ENCODE results near the gene KBTBD4. TPM values are rescaled to one million over a fixed set of nuclear protein-coding genes. Genes with fewer than 3 reads are reported as not detected.

The KBTBD4 gene
- total and polyA plus RNA-seq, 2 donors (not counting 1 experiment from before 2014, with no cell fraction given) = 19.9 to 20.0 TPM

DNA sequence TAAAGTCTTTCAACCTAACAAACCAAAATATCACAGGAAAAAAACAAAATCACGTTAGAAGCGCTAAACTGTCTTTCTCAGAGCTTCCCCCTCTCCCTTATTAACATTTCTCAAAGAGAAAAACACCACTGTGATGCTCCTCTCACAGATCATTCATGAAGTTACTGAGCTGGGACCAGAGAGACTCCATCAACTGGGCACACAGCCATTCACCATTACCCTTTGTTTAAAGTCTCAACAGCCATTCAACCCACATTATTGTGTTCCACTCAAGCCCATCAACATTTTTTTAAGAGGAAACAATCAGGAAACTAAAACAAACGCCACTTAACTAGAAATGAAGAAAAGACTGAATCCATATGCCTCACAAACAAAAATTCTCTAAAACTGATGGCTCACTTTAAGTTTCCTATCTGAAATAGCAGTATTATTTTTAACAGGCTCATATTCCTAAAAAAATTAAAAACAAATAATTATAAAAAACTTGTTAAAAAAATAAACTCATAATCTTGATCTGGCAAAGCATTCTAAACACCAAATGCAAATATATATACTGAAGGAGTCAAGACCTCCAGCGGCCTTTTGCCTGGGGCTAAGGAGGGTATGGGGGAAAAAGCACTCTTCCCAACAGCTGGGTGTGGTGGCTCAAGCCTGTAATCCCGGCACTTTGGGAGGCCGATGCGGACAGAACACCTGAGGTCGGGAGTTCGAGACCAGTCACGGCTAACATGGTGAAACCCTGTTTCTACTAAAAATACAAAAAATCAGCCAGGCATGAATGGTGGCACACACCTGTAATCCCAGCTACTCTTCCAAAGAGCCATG, 39.8 kb downstream of the KBTBD4 start:
- DNase-seq (ENCODE audit: low read depth in 2 of 2) = peak; percentile 25 to 49
- Histone ChIP-seq H3K4me3 (replicated peaks in 1 of 4; ENCODE audit: control extremely low read depth in 1 of 4, insufficient read depth in 1 of 4, low read depth in 3 of 4, low read length in 4 of 4) (no peak overlapping the region), H3K9ac (ENCODE audit: insufficient read depth, low read length) (no peak overlapping the region)

GRCh38 chr11:47536915-47537314, 41.9 kb downstream of the KBTBD4 start:
- no peaks in the 10 kb centered on the region for H3K9me3 ChIP-seq (ENCODE audit: control insufficient read depth, insufficient read depth, low read depth, low read length)
- peaks cover 24% of the 10 kb centered on the region for H3K4me1 ChIP-seq (ENCODE audit: control insufficient read depth, extremely low read depth, insufficient read depth, low read length)
- no peaks in the 10 kb centered on the region for H3K36me3 ChIP-seq (ENCODE audit: control insufficient read depth, insufficient read depth, low read length)
- no peak overlapping the region for H2AFZ ChIP-seq (ENCODE audit: low read length)
- no peak overlapping the region for H3K27ac ChIP-seq (ENCODE audit: insufficient read depth, low read length)
- H3K79me2 ChIP-seq (ENCODE audit: control insufficient read depth, insufficient read depth, low read length) = peaks cover 87% of the 10 kb centered on the region
- H3K9ac ChIP-seq (ENCODE audit: insufficient read depth, low read length) = no peak overlapping the region
- no peak for TF ChIP-seq CTCF (conservative IDR thresholded peaks at IDR 0.05 in 1 of 2, IDR thresholded peaks at IDR 0.05 in 1 of 2; ENCODE audit: low read depth in 1 of 2, low read length in 2 of 2)
- H3K4me2 ChIP-seq (ENCODE audit: extremely low read depth, insufficient read depth, low read length) = no peak overlapping the region
- peaks cover 5% of the 10 kb centered on the region for H4K20me1 ChIP-seq (ENCODE audit: control insufficient read depth, extremely low read depth, insufficient read depth, low read length)
- no peak overlapping the region for H3K4me3 ChIP-seq (replicated peaks in 1 of 4; ENCODE audit: control extremely low read depth in 1 of 4, insufficient read depth in 1 of 4, low read depth in 3 of 4, low read length in 4 of 4)
- DNase-seq (ENCODE audit: low read depth in 2 of 2) = no peak
- no peaks in the 10 kb centered on the region for H3K27me3 ChIP-seq (ENCODE audit: control insufficient read depth, insufficient read depth, low read length)

More for the DNA sequence above, 39.8 kb downstream of the KBTBD4 start:
- H3K27me3 ChIP-seq (ENCODE audit: control insufficient read depth, insufficient read depth, low read length) = no peaks in the 10 kb centered on the region
- peaks cover 5% of the 10 kb centered on the region for H4K20me1 ChIP-seq (ENCODE audit: control insufficient read depth, extremely low read depth, insufficient read depth, low read length)
- H3K9me3 ChIP-seq (ENCODE audit: control insufficient read depth, insufficient read depth, low read depth, low read length) = no peaks in the 10 kb centered on the region
- peaks cover 90% of the 10 kb centered on the region for H3K79me2 ChIP-seq (ENCODE audit: control insufficient read depth, insufficient read depth, low read length)
- H3K36me3 ChIP-seq (ENCODE audit: control insufficient read depth, insufficient read depth, low read length) = no peaks in the 10 kb centered on the region
- no peak for TF ChIP-seq CTCF (conservative IDR thresholded peaks at IDR 0.05 in 1 of 2, IDR thresholded peaks at IDR 0.05 in 1 of 2; ENCODE audit: low read depth in 1 of 2, low read length in 2 of 2)
- no peak for TF ChIP-seq EZH2 (IDR thresholded peaks at IDR 0.05; ENCODE audit: low read length, missing control alignments)
- H3K27ac ChIP-seq (ENCODE audit: insufficient read depth, low read length) = no peak overlapping the region
- no peak overlapping the region for H3K4me2 ChIP-seq (ENCODE audit: extremely low read depth, insufficient read depth, low read length)
- H3K4me1 ChIP-seq (ENCODE audit: control insufficient read depth, extremely low read depth, insufficient read depth, low read length) = peaks cover 14% of the 10 kb centered on the region
- H2AFZ ChIP-seq (ENCODE audit: low read length) = no peak overlapping the region

DNA sequence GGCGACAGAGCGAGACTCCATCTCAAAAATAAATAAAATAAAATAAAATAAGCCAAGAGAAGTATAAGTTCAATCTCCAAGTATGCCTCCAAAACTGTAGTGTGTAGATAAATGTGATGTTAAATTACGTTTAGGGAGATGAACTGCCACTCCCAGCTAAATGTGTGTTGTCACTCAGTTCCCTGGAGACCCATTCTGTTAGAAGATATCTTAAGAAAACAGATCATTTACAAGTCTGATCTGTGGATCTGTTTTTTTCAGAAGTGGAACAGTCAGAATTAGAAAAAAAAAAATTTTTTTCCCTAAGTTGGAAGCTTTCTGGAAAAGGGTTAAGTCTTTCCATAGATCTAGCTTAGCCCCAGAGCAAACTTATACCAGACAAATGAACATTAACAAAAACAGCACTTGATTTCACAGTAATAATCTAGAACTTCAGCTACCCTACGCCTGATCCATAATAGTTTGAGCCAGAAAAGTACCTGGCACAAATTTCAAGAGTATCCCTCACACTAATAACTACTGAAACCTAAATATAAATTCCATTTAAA, 44.0 kb downstream of the KBTBD4 start:
- H3K36me3 ChIP-seq (ENCODE audit: control insufficient read depth, insufficient read depth, low read length) = no peaks in the 10 kb centered on the region
- H4K20me1 ChIP-seq (ENCODE audit: control insufficient read depth, extremely low read depth, insufficient read depth, low read length) = peaks cover 5% of the 10 kb centered on the region
- no peaks in the 10 kb centered on the region for H3K9me3 ChIP-seq (ENCODE audit: control insufficient read depth, insufficient read depth, low read depth, low read length)
- H3K27ac ChIP-seq (ENCODE audit: insufficient read depth, low read length) = no peak overlapping the region
- no peak for DNase-seq (ENCODE audit: low read depth in 2 of 2)
- no peak overlapping the region for H3K9ac ChIP-seq (ENCODE audit: insufficient read depth, low read length)
- no peak overlapping the region for H2AFZ ChIP-seq (ENCODE audit: low read length)
- no peak overlapping the region for H3K4me3 ChIP-seq (replicated peaks in 1 of 4; ENCODE audit: control extremely low read depth in 1 of 4, insufficient read depth in 1 of 4, low read depth in 3 of 4, low read length in 4 of 4)
- TF ChIP-seq EZH2 (IDR thresholded peaks at IDR 0.05; ENCODE audit: low read length, missing control alignments) (no peak), CTCF (conservative IDR thresholded peaks at IDR 0.05 in 1 of 2, IDR thresholded peaks at IDR 0.05 in 1 of 2; ENCODE audit: low read depth in 1 of 2, low read length in 2 of 2) (no peak)
- H3K27me3 ChIP-seq (ENCODE audit: control insufficient read depth, insufficient read depth, low read length) = no peaks in the 10 kb centered on the region
- H3K4me2 ChIP-seq (ENCODE audit: extremely low read depth, insufficient read depth, low read length) = no peak overlapping the region
- peaks cover 21% of the 10 kb centered on the region for H3K4me1 ChIP-seq (ENCODE audit: control insufficient read depth, extremely low read depth, insufficient read depth, low read length)
- peaks cover 90% of the 10 kb centered on the region for H3K79me2 ChIP-seq (ENCODE audit: control insufficient read depth, insufficient read depth, low read length)

Data from fibroblast of lung (primary cell).